Stimulated activated CD8-positive, alpha-beta memory T cell treated with anti-CD3 and anti-CD28 coated beads, Interleukin-4, amount 100 ng/mL, for 24 hours (primary cell): ENCODE data around the gene MAP3K21.

Experiments used
- DNase-seq: peaks from one replicate; pipeline ENCODE4 v3.0.0-alpha.2; 2020; ENCODE audit warnings: low read depth

The MAP3K21 gene

GRCh38 chr1:233389893-233390292 is 62.4 kb downstream of the MAP3K21 start:
- DNase-seq = no peak

DNA sequence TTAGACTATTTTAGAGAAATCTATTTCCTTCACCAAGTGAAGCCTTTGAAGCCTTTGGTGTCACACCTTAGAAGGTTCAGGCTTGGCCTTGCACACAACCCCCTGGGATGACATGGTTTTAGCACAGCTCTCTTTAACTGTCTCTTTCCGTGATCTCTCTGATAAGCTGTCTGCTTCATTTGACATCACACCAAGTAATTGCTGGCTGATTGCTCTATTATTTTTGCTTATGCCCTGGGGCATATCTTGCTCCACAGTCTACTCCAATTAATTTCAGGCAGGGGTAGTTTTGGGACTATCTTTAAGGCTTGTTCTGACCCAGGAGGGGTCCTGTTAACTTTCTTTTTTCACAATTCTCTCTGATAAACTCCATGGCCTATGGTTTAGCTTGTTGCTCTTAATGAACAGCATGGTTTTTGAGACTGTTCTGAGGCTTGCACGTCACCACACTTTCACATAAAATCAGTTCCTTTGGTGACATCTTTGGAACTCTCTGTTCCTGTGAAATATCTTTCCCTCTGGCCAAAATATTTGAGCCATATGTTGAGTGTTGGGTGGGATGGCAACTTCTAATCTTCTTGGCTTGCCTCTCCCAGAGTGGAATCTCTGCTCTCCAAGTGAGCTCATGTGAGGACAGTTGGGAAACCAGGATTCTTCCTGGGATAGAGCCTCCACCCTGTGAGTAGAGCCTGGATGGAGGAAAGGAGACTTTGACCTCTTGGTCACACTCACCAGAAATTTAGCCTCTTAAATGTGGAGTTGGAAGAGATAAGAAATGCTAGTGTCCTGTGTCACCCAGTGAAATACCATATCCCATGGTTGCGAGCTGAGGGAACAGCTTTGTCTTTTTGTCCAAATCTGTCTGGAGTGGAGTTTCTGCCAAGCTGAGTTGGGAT is 63.6 kb downstream of the MAP3K21 start:
- DNase-seq = no peak

DNA sequence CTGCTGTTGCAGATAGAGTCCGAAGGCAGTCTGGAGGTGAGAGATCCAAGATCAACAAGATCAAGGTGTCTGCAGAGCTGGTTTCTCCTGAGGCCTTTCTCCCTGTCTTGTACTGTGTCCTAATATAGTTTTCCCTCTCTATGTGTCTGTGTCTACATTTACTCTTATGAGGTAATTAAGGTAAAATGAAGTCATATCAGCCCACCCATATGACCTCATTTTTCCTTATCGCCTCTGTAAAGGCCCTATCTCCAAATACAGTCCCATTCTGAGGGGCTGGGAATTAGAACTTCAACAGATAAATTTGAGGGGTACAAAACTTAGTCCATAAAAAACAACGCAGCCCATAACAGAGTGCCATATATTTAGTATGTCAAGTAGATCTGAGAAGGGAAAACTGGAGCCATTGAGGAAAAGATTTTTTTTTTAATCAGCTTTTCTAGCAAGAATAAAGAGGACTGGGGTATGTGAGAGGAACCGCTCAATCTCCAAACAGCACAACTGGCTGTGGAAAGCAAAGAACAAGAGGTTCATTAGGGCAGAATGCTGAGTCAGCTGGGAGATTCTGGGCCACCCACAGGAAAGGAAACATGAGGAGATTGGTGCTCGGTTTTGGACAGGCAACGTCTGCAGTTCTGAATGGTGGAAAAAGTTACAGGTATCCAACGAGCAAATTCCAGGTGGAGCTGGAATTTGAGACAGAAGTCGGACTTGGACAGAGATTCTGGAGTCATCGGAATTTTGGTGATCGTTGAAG is 65.7 kb downstream of the MAP3K21 start:
- no peak for DNase-seq

DNA sequence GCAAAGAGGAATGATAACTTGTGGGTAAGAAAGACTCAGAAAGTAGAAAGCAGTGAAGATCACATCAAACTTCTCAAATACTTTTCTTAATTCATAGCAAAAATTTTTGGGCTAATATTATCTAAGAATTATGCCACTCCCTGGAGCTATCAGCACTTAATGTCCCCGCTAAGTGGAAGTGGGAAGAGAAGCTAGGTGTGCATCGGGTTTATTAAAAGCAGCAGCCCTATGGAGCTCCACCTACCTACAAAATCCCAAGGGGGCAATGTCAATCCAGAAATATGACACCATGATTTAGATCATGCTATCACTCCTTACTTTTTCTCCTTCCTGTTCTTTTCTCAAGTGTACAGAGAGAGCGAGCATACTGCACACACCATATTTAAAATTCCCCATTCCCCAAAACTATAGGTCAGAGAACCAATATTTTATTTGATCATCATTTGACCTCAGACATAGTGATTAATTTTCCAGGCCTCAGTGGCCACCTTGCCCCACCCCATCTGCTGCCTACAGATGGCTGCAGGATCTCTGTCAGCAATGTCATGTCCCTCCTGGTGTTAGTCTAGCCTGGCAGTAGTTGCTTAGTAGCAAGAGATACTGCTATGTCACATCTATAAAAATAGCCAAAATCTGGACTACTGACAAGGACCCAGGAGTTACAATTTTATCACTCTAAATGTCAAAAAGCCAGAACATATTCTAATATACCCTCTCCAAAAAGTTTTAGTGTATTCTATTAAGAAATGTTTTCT is 66.6 kb downstream of the MAP3K21 start:
- no peak for DNase-seq

GRCh38 chr1:233394860-233395717 is 67.6 kb downstream of the MAP3K21 start:
- no peak for DNase-seq

DNA sequence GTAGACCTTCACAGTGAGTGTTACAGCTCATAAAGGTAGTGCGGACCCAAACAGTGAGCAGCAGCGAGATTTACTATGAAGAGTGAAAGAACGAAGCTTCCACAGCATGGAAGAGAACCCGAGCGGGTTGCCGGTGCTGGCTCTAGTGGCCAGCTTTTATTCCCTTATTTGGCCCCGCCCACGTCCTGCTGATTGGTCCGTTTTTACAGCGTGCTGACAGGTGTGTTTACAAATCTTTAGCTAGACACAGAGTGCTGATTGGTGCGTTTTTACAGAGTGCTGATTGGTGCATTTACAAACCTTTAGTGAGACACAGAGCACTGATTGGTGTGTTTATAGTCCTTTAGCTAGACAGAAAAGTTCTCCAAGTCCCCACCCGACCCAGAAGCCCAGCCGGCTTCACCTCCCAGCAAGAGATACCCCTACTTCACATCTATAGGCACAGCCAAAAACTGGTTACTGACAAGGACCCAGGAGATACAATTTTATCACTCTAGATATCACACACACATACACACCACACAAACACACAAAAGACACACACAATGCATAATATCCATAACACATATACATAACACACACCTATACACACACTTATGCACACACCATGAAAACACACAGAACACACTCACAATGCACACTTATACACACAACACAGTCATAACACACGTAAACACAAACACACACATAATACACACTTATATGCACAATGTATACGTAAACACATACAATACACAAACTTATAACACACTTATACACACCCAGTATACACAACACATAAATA is 68.5 kb downstream of the MAP3K21 start:
- no peak for DNase-seq

DNA sequence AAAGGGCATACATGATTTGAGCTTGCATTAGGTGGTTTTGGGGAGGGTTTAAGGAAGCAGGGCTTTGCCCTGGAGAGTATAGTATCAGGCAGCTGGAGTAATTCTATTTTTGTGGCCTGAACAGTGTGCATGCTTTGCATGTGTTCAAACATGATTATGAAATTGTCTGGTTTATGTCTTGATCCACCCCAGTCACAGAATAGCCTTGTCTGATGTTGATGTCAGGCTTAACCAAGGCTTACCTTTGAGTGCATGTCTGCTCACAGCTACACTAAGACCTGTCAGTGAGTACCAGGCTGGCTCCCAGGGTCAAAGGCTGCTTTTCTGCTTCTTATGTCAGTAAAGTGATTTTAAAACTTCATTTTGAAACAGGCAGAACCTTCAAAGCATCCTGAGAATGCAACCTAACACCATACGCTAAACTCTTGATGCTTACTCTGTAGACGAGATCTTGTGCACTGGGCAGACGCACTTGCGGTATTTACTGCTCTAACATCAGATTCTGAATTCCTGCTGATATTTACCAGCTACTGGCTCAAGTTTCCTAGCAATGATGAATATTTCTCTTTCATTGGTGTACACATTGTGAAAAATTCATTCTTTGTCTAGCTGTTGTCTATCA is 78.9 kb downstream of the MAP3K21 start:
- no peak for DNase-seq

DNA sequence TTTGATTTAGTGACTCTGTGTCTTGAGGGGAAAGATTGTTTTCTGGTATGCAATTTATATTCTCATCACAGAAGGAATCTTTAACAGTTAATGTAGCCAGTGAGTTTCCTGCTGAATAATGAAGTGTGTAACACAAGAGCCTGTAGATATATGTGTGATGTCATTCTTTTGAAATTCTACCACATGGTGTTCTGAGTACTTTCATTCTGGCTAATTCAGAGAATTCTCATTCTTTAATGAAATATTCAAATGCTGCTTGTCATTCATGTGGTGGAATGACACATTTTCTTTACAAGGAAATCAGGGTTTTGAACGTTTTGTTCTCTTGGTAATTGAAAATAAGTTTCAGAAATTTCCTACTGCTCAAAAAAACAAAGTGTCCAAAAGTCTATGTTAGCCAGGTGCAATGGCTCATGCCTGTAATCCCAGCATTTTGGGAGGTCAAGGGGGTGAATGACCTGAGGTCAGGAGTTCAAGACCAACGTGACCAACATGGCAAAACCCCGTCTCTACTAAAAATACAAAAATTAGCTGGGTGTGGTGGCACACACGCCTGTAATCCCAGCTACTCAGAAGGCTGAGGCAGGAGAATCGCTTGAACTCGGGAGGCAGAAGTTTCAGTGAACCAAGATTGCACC is 79.6 kb downstream of the MAP3K21 start:
- no peak for DNase-seq

DNA sequence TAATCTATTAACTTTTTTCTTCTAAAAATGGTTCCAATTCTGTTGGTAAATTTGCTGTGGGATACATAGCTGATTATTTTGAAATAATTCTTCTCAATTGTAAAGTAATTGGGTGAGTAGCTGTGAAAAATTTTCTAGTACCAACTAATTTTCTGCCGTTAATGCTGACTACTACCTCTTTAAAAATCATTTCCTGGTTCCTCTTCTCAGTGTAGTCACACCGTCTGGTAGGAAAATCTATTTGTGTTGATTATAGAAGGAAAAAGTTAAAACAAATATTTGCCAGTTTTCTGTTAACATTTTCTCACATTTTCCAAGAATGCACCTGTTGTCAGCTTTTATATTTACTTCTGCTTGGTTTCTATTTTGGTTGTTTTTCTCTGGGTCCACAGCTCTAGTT is 82.0 kb downstream of the MAP3K21 start:
- DNase-seq = no peak

DNA sequence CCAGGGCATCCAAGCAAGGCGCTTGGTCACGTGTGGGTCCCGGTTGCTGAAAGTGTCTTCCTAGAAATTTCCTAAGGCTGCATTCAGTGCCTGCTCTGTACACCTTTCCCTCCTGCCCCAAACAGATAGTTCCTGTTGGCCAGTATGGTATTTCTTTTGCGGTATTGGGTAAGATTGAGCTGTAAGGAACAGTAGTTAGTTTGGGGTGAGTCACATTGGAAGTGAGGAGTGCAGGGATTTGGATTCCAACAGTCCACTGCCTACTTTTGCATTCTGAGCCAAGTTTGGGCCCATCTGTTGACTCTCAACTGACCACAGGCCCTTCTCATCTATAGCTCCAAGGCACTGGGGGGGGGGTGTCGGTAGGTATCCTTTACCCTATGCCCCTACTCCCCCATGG is 83.4 kb downstream of the MAP3K21 start:
- DNase-seq = no peak

DNA sequence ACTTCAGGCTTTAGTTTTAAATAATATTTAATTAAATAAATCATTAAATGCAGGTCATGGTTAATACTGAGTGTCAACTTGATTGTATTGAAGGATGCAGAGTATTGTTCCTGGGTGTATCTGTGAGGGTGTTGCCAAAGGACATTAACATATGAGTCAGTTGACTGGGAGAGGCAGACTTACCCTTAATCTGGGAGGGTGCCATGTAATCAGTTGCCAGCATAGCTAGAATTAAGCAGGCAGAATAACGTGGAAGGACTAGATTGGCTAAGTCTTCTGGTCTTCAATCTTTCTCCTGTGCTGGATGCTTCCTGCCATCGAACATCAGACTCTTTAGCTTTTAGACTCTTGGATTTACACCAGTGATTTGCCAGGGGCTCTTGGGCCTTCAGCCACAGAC is 85.3 kb downstream of the MAP3K21 start:
- no peak for DNase-seq

DNA sequence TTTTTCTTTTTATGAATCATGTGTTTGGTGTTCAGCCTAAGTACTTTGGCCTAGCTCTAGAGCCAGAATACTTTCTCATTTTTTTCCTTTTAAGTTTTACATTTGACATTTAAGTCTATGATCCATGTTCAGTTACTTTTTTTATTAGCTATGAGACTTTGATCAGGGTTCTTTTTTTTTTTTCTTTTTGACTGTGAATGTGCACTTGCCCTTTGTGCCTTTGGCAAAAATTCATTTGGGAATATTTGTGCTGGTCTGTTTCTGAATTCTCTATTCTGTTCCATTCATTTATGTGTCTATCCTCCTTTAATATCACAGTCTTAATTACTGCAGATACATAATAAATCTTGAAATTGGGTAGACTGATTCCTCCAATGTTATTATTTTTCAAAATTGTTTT is 93.8 kb downstream of the MAP3K21 start:
- no peak for DNase-seq

DNA sequence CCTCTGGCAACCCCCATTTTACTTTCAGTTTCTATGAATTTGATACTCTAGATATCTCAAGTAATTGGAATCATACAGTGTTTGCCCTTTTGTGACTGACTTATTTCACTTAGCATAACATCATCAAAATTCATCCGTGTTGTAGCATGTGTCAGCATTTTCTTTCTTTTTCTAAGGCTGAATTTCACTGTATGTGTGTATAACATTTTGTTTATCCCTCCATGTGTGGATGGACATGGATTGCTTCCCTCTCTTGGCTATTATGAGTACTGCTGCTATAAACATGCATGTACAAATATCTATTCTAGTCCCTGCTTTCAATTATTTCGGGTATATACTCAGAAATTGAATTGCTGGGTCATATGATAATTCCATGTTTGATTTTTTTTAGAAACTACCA is 97.3 kb downstream of the MAP3K21 start:
- DNase-seq = no peak

DNA sequence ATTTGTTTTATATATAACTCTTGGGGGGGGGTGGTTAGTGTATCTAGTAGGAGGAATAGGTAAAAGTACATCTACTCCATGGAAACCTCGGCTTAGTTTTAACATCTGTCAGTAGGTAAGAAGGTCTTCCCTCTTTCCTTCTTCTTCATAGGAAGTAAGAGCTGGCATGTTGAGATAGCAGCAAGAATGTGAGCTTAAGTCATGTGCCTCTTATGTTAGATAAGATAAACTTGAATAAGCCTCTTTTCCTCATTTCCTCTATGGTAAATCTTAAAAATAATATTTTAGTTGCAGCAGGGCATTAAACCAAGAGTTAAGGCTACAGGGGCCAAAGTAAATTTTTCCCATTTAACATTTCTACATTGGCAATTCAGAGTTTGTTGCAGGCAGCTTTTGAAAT is 100.4 kb downstream of the MAP3K21 start:
- no peak for DNase-seq

GRCh38 chr1:233431753-233432403 is 104.4 kb downstream of the MAP3K21 start:
- DNase-seq = no peak

DNA sequence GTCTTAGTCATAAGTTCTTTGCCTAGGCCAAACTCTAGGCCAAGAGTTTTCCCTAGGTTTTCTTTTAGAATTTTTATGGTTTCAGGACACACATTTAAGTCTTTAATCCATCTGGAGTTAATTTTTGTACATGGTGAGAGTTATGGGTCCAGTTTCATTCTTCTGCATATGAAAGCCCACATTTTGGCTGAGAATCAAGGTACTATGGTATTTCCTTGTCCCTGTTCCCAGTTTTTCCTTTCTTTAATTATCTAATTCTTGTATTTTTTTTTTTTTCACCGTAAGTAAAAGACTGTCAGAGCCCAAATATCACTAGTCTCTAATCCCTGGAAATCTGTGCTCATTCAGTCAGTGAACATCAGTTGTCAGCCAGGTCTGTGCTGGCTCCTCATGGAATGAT is 105.4 kb downstream of the MAP3K21 start:
- DNase-seq = no peak

DNA sequence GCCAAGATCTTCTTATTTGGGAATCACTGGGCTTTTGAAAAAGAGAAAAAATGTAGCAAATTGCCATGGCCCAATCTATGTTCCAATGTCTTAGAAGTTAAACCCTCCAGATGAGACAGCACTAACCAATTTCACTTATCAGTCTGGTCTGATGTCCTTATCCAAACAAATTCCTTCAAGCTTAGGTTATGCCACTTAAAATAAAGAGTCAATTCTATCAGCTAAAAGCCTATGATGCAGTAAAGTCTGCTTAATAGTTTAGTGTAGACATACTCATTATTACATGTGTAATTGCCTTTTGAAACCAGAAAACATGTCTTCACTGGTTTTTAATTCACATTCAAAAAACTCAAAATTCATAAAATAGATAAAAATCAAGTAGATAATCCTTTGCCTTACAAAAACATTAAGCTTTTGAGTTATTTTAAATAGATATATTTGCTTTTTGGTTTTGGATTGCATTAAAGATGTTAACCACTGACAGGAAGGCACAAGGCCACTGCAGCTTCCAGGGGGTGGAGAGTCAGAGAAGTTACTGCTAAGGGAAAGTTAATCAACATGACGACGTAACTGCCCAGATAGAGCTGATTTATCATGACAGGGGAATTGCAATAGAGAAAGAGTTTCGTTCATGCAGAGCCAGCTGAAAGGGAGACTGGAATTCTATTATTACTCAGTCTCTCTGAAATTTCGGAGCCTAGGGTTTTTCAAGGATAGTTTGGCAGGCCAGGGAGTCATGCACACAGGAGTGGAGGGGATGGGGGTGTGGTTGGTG is 106.1 kb downstream of the MAP3K21 start:
- DNase-seq = no peak
